ENCODE results near the gene SLC10A3.

SLC10A3 gene

GRCh38 chrX:154516656-154517100 is 26.2 kb upstream of the SLC10A3 start:
- DNase-seq, result peak in 2 of 3 donors; percentile 51 to 59
- H3K4me3 ChIP-seq (ENCODE audit: control insufficient read depth in 1 of 7, extremely low read depth in 1 of 7, insufficient read depth in 4 of 7, low read depth in 2 of 7, low read length in 6 of 7), result peak overlapping the region; percentile 18 to 80 (median 64)
- H3K27me3 ChIP-seq (replicated peaks in 2 of 5; ENCODE audit: control insufficient read depth in 4 of 5, insufficient read depth in 5 of 5, low read length in 4 of 5), result peaks cover 0 to 8% (median 0%) of the 10 kb centered on the region in 5 experiments
- ChIA-PET CTCF (interaction anchor here (1.5 to 2.5 kb wide), 2 partner anchors 11 to 15 kb away, joined by 5 to 13 read pairs; no protein-coding TSS in a partner anchor), POLR2A (interaction anchor here (0.6 to 1.0 kb wide), 4 partner anchors 11 to 31 kb away, joined by 3 to 4 read pairs (median 4); partner anchors contain the start of gene SLC10A3)
- WGBS (ENCODE audit: insufficient coverage), result 41% methylated on average over 18 of the region's 19 CpGs
- peaks cover 0 to 2% (median 0%) of the 10 kb centered on the region in 5 experiments for H3K9me3 ChIP-seq (ENCODE audit: control extremely low read depth in 1 of 5, control insufficient read depth in 4 of 5, insufficient read depth in 2 of 5, low read depth in 1 of 5, low read length in 4 of 5)
- peaks cover 0 to 28% (median 10%) of the 10 kb centered on the region in 4 experiments for H3K4me1 ChIP-seq (ENCODE audit: control extremely low read depth in 1 of 4, control insufficient read depth in 4 of 4, insufficient read depth in 4 of 4, low read length in 3 of 4)
- peak overlapping the region in 1 of 2 experiments; percentile 70 for H3K27ac ChIP-seq (ENCODE audit: insufficient read depth in 1 of 2, low read depth in 1 of 2, low read length in 2 of 2, poor library complexity in 1 of 2, severe bottlenecking in 2 of 2)
- H3K36me3 ChIP-seq (ENCODE audit: control insufficient read depth in 4 of 4, insufficient read depth in 4 of 4, low read length in 3 of 4), result no peaks in the 10 kb centered on the region

GRCh38 chrX:154515966-154516655 is 25.7 kb upstream of the SLC10A3 start, which contains the start of gene FAM3A:
Gene FAM3A (minus strand): TSS chrX:154516232. CDS start chrX:154515772, 460 bp downstream.
- POLR2A ChIA-PET, result interaction anchor here (0.6 to 1.5 kb wide), 4 partner anchors 26 to 145 kb away, joined by 3 to 4 read pairs (median 4); partner anchors contain the start of gene SLC10A3
- no peaks in the 10 kb centered on the region for H3K36me3 ChIP-seq (ENCODE audit: control insufficient read depth in 4 of 4, insufficient read depth in 4 of 4, low read length in 3 of 4)
- peaks cover 0 to 8% (median 0%) of the 10 kb centered on the region in 5 experiments for H3K27me3 ChIP-seq (replicated peaks in 2 of 5; ENCODE audit: control insufficient read depth in 4 of 5, insufficient read depth in 5 of 5, low read length in 4 of 5)
- peaks cover 0 to 33% (median 12%) of the 10 kb centered on the region in 4 experiments for H3K4me1 ChIP-seq (ENCODE audit: control extremely low read depth in 1 of 4, control insufficient read depth in 4 of 4, insufficient read depth in 4 of 4, low read length in 3 of 4)
- H3K4me3 ChIP-seq (ENCODE audit: control insufficient read depth in 1 of 7, extremely low read depth in 1 of 7, insufficient read depth in 4 of 7, low read depth in 2 of 7, low read length in 6 of 7), result peak within 1 kb of the TSS; percentile 55 to 81 (median 71)
- 39% methylated on average over 36 of the region's 59 CpGs for WGBS (ENCODE audit: insufficient coverage)
- H3K27ac ChIP-seq (ENCODE audit: insufficient read depth in 1 of 2, low read depth in 1 of 2, low read length in 2 of 2, poor library complexity in 1 of 2, severe bottlenecking in 2 of 2), result peak within 1 kb of the TSS; percentile 61 to 77
- peaks cover 0 to 2% (median 0%) of the 10 kb centered on the region in 5 experiments for H3K9me3 ChIP-seq (ENCODE audit: control extremely low read depth in 1 of 5, control insufficient read depth in 4 of 5, insufficient read depth in 2 of 5, low read depth in 1 of 5, low read length in 4 of 5)
- CTCF ChIA-PET, result interaction anchor here (1.5 to 2.5 kb wide), 2 partner anchors 11 to 16 kb away, joined by 5 to 13 read pairs; no protein-coding TSS in a partner anchor
- DNase-seq, result peak; percentile 78 to 87 (median 87)

GRCh38 chrX:154515090-154515965 is 24.9 kb upstream of the SLC10A3 start:
- peak overlapping the region; percentile 61 to 77 for H3K27ac ChIP-seq (ENCODE audit: insufficient read depth in 1 of 2, low read depth in 1 of 2, low read length in 2 of 2, poor library complexity in 1 of 2, severe bottlenecking in 2 of 2)
- H3K9me3 ChIP-seq (ENCODE audit: control extremely low read depth in 1 of 5, control insufficient read depth in 4 of 5, insufficient read depth in 2 of 5, low read depth in 1 of 5, low read length in 4 of 5), result peaks cover 0 to 2% (median 0%) of the 10 kb centered on the region in 5 experiments
- DNase-seq, result peak in 2 of 3 donors; percentile 67 to 74
- H3K36me3 ChIP-seq (ENCODE audit: control insufficient read depth in 4 of 4, insufficient read depth in 4 of 4, low read length in 3 of 4), result no peaks in the 10 kb centered on the region
- peaks cover 0 to 36% (median 12%) of the 10 kb centered on the region in 4 experiments for H3K4me1 ChIP-seq (ENCODE audit: control extremely low read depth in 1 of 4, control insufficient read depth in 4 of 4, insufficient read depth in 4 of 4, low read length in 3 of 4)
- POLR2A ChIA-PET, result interaction anchor here (1.5 kb wide), 1 partner anchor 145 kb away, joined by 4 read pairs; no protein-coding TSS in a partner anchor
- CTCF ChIA-PET, result interaction anchor here (1.1 to 1.4 kb wide), 3 partner anchors 14 to 142 kb away, joined by 3 read pairs; no protein-coding TSS in a partner anchor
- 44% methylated on average over 28 of the region's 34 CpGs for WGBS (ENCODE audit: insufficient coverage)
- H3K4me3 ChIP-seq (ENCODE audit: control insufficient read depth in 1 of 7, extremely low read depth in 1 of 7, insufficient read depth in 4 of 7, low read depth in 2 of 7, low read length in 6 of 7), result peak overlapping the region; percentile 55 to 81 (median 71)
- H3K27me3 ChIP-seq (replicated peaks in 2 of 5; ENCODE audit: control insufficient read depth in 4 of 5, insufficient read depth in 5 of 5, low read length in 4 of 5), result peaks cover 0 to 8% (median 0%) of the 10 kb centered on the region in 5 experiments

GRCh38 chrX:154513716-154514115 is 23.3 kb upstream of the SLC10A3 start:
- CTCF ChIA-PET, result interaction anchor here (1.3 kb wide), 2 partner anchors 21 to 140 kb away, joined by 3 read pairs; no protein-coding TSS in a partner anchor
- WGBS (ENCODE audit: insufficient coverage), result 85% methylated on average over 2 of the region's 2 CpGs

DNA sequence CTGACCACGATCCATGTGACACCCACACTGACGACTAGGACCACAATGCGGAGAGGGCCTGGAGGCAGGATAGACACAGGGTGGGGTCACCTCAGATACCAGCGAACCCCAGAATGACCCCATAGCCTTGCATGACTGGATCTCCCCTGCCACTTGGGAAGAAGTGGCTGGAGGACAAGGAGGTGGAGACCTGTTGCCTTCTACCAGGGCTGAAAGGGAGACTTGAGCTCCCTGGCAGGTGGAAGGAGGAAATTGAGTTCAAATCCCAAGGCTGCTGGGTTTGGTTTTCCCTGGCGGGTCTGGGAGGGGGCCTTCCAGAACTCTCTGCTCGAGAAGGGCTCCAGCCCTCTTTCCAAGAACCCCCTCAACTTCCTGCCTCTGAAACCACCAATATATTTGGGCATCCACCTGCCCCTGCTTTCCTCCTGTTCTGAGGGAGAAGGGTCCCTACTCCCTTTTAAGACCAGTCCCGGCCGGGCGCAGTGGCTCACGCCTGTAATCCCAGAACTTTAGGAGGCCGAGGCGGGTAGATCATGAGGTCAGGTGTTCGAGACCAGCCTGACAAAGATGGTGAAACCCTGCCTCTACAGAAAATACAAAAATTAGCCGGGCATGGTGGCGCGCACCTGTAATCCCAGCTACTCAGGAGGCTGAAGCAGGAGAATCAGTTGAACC is 22.6 kb upstream of the SLC10A3 start:
- H3K36me3 ChIP-seq (ENCODE audit: control insufficient read depth in 4 of 4, insufficient read depth in 4 of 4, low read length in 3 of 4), result peaks cover 0 to 16% (median 5%) of the 10 kb centered on the region in 4 experiments
- no peak for DNase-seq
- no peak overlapping the region for H3K4me3 ChIP-seq (ENCODE audit: control insufficient read depth in 1 of 7, extremely low read depth in 1 of 7, insufficient read depth in 4 of 7, low read depth in 2 of 7, low read length in 6 of 7)
- H3K27ac ChIP-seq (ENCODE audit: insufficient read depth in 1 of 2, low read depth in 1 of 2, low read length in 2 of 2, poor library complexity in 1 of 2, severe bottlenecking in 2 of 2), result no peak overlapping the region
- H3K4me1 ChIP-seq (ENCODE audit: control extremely low read depth in 1 of 4, control insufficient read depth in 4 of 4, insufficient read depth in 4 of 4, low read length in 3 of 4), result peaks cover 0 to 36% (median 12%) of the 10 kb centered on the region in 4 experiments
- 95% methylated on average over 14 of the region's 16 CpGs for WGBS (ENCODE audit: insufficient coverage)
- POLR2A ChIA-PET, result no interaction called here
- H3K27me3 ChIP-seq (replicated peaks in 2 of 5; ENCODE audit: control insufficient read depth in 4 of 5, insufficient read depth in 5 of 5, low read length in 4 of 5), result peaks cover 0 to 8% (median 0%) of the 10 kb centered on the region in 5 experiments
- CTCF ChIA-PET, result interaction anchor here (1.3 kb wide), 1 partner anchor 20 kb away, joined by 3 read pairs; no protein-coding TSS in a partner anchor
- H3K9me3 ChIP-seq (ENCODE audit: control extremely low read depth in 1 of 5, control insufficient read depth in 4 of 5, insufficient read depth in 2 of 5, low read depth in 1 of 5, low read length in 4 of 5), result peaks cover 0 to 13% (median 0%) of the 10 kb centered on the region in 5 experiments

More at GRCh38 chrX:154513716-154514115, 23.3 kb upstream of the SLC10A3 start:
- Histone ChIP-seq H3K27ac (ENCODE audit: insufficient read depth in 1 of 2, low read depth in 1 of 2, low read length in 2 of 2, poor library complexity in 1 of 2, severe bottlenecking in 2 of 2) (no peak overlapping the region), H3K27me3 (replicated peaks in 2 of 5; ENCODE audit: control insufficient read depth in 4 of 5, insufficient read depth in 5 of 5, low read length in 4 of 5) (peaks cover 0 to 8% (median 0%) of the 10 kb centered on the region in 5 experiments), H3K4me3 (ENCODE audit: control insufficient read depth in 1 of 7, extremely low read depth in 1 of 7, insufficient read depth in 4 of 7, low read depth in 2 of 7, low read length in 6 of 7) (no peak overlapping the region), H3K4me1 (ENCODE audit: control extremely low read depth in 1 of 4, control insufficient read depth in 4 of 4, insufficient read depth in 4 of 4, low read length in 3 of 4) (peaks cover 0 to 36% (median 12%) of the 10 kb centered on the region in 4 experiments), H3K9me3 (ENCODE audit: control extremely low read depth in 1 of 5, control insufficient read depth in 4 of 5, insufficient read depth in 2 of 5, low read depth in 1 of 5, low read length in 4 of 5) (peaks cover 0 to 13% (median 0%) of the 10 kb centered on the region in 5 experiments), H3K36me3 (ENCODE audit: control insufficient read depth in 4 of 4, insufficient read depth in 4 of 4, low read length in 3 of 4) (peaks cover 0 to 9% (median 2%) of the 10 kb centered on the region in 4 experiments)
- POLR2A ChIA-PET, result no interaction called here
- no peak for DNase-seq

GRCh38 chrX:154511761-154512160 is 21.3 kb upstream of the SLC10A3 start:
- whole genome bisulfite sequencing (ENCODE audit: insufficient coverage), result 75% methylated on average over 2 of the region's 12 CpGs
- Histone ChIP-seq H3K4me3 (ENCODE audit: control insufficient read depth in 1 of 7, extremely low read depth in 1 of 7, insufficient read depth in 4 of 7, low read depth in 2 of 7, low read length in 6 of 7) (peak overlapping the region in 1 of 7 experiments; percentile 11), H3K4me1 (ENCODE audit: control extremely low read depth in 1 of 4, control insufficient read depth in 4 of 4, insufficient read depth in 4 of 4, low read length in 3 of 4) (peaks cover 0 to 32% (median 11%) of the 10 kb centered on the region in 4 experiments), H3K27me3 (replicated peaks in 2 of 5; ENCODE audit: control insufficient read depth in 4 of 5, insufficient read depth in 5 of 5, low read length in 4 of 5) (peaks cover 0 to under 1% (median 0%) of the 10 kb centered on the region in 5 experiments), H3K9me3 (ENCODE audit: control extremely low read depth in 1 of 5, control insufficient read depth in 4 of 5, insufficient read depth in 2 of 5, low read depth in 1 of 5, low read length in 4 of 5) (peaks cover 0 to 16% (median 0%) of the 10 kb centered on the region in 5 experiments), H3K36me3 (ENCODE audit: control insufficient read depth in 4 of 4, insufficient read depth in 4 of 4, low read length in 3 of 4) (peaks cover 0 to 25% (median 9%) of the 10 kb centered on the region in 4 experiments), H3K27ac (ENCODE audit: insufficient read depth in 1 of 2, low read depth in 1 of 2, low read length in 2 of 2, poor library complexity in 1 of 2, severe bottlenecking in 2 of 2) (peak overlapping the region in 1 of 2 experiments; percentile 61)
- DNase-seq, result peak in 1 of 3 donors; percentile 8
- ChIA-PET CTCF (no interaction called here), POLR2A (interaction anchor here (0.6 kb wide), 1 partner anchor 21 kb away, joined by 3 read pairs; the partner anchor contains the start of gene SLC10A3)
